Fibroblast of the aortic adventitia (primary cell): ENCODE results near the gene SELENOS. TPM values are rescaled to one million over a fixed set of nuclear protein-coding genes. Genes with fewer than 3 reads are reported as not detected.

Experiments
- DNase-seq: peaks from one replicate; pipeline ENCODE4 v3.0.0-alpha.2; 2010; ENCODE audit warnings: low read depth
- H3K4me3 ChIP-seq: 2 replicates; pipeline ENCODE4 v1.5.1; 2011; ENCODE audit warnings: low read depth, mild to moderate bottlenecking, control low read depth, low read length, moderate library complexity
- CTCF ChIP-seq: IDR thresholded peaks from 2 replicates; pipeline ENCODE4 v1.5.1; 2011; ENCODE audit warnings: mild to moderate bottlenecking, low read length, control low read depth, inconsistent platforms; ENCODE audit not compliant: insufficient read depth
- total RNA-seq: library from RNA; depleted of rRNA; stranded (reverse); fragments of >200 nt; gene quantifications from 2 replicates; pipeline ENCODE4 v1.2.3, GENCODE V29; 2012; ENCODE audit warnings: low replicate concordance

Gene SELENOS
- total RNA-seq, 1 donor, result 65.3 TPM

- peak overlapping the region; percentile 19 for H3K4me3 ChIP-seq
- no peak for TF ChIP-seq CTCF
- DNase-seq, result no peak
Observed at GRCh38 chr15:101244036-101244781, 33.1 kb downstream of the SELENOS start.

- TF ChIP-seq CTCF, result no peak
- no peak for DNase-seq
- no peak overlapping the region for H3K4me3 ChIP-seq
Observed at GRCh38 chr15:101243420-101243819, 33.9 kb downstream of the SELENOS start.

GRCh38 chr15:101242999-101243336 lies 34.3 kb downstream of the SELENOS start:
- TF ChIP-seq CTCF, result no peak
- no peak overlapping the region for H3K4me3 ChIP-seq
- DNase-seq, result no peak

- peak; percentile 77 for DNase-seq
- H3K4me3 ChIP-seq, result no peak overlapping the region
- TF ChIP-seq CTCF, result no peak
Observed at GRCh38 chr15:101242160-101242998, 34.9 kb downstream of the SELENOS start.

- no peak overlapping the region for H3K4me3 ChIP-seq
- no peak for TF ChIP-seq CTCF
- DNase-seq, result peak; percentile 74
Observed at GRCh38 chr15:101240358-101240757, 36.9 kb downstream of the SELENOS start.

GRCh38 chr15:101239724-101240136 lies 37.6 kb downstream of the SELENOS start:
- TF ChIP-seq CTCF, result no peak
- no peak for DNase-seq
- H3K4me3 ChIP-seq, result no peak overlapping the region
